Renal cortical epithelial cell (primary cell): ENCODE measurements around the gene IPCEF1. TPM values are rescaled to one million over a fixed set of nuclear protein-coding genes. Genes with fewer than 3 reads are reported as not detected.
"Not testable (repeated sequence)": the region's sequence is repeated elsewhere in the genome, so short reads cannot be mapped to it uniquely, and the experiment has no call there.

Experiments used
- DNase-seq: peaks from one replicate; pipeline ENCODE4 v3.0.0-alpha.2; 2011; ENCODE audit warnings: low read depth
- total RNA-seq: library from RNA; depleted of rRNA; stranded (reverse); fragments of >200 nt; gene quantifications from 2 replicates; pipeline ENCODE4 v1.2.3, GENCODE V29; 2014

IPCEF1 gene
- total RNA-seq, 1 donor from 2014 or later, result 0.40 TPM

DNA sequence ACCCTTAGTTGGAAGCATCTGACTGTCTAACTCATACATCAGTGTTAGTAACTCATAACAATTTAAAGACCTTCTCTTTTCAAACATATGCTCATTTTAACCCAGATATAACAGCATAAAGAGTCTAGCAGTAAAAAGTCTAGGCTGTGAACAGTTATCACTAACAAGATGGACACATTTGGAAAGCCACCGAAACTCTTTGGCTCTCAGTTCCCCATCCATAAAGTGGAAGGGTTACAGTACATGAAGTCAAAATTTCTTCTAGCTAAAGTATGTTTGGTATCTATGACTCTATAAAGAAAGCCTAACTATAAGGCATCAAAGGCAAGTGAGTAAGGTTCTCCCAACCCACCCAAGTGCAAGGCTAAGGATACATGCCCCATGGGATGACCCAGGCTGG, 22.5 kb downstream of the IPCEF1 start:
- DNase-seq, result not testable (repeated sequence)

- no peak for DNase-seq
Measured at GRCh38 chr6:154331750-154332149, 24.9 kb downstream of the IPCEF1 start.

DNA sequence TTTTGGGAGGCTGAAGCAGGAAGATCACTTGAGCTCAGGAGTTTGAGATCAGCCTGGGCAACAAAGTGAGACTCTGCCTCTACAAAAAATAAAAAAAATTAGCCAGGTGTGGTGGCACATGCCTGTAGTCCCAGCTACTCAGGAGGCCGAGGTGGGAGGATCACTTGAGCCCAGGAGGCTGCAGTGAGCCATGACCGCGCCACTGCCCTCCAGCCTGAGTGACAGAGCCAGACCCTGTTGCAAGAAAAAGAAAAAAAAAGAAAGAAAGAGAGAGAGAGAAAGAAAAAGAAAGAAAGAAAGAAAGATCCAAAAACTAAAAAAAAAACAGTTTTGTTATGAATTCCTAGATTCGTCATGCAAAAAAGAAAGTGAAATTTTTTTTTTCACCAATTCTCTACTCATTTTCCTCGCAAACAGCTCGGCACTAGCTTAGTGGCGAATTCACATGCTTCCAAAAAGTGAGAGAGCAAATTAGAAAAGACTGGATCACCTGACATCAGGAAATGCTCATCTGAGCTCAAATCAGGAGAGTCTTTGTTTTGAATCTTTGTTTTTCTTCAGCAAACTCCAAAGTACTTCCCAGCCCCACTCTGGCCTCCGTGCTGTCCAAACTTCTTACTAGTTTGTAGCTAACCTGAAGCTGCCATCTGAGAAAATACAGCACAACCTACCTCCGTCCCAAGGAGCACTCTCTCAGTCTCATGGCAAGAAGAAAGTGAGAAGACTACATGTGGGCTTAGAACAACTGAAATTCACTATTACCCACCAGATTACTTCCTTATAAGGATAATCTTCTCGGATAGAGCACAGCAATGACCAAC, 27.0 kb downstream of the IPCEF1 start:
- no peak for DNase-seq

DNA sequence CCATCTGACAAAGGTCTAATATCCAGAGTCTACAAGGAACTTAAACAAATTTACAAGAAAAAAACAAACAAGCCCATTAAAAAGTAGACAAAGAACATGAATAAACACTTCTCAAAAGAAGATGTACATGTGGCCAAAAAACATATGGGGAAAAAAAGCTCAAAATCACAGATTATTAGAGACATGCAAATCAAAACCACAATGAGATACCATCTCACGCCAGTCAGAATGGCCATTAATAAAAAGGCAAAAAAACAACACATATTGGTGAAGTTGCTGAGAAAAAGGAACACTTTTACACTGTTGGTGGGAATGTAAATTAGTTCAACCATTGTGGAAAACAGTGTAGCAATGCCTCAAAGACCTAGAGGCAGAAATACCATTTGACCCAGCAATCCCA, 29.3 kb downstream of the IPCEF1 start:
- DNase-seq, result not testable (repeated sequence)

GRCh38 chr6:154325142-154325541, 31.5 kb downstream of the IPCEF1 start:
- no peak for DNase-seq

- DNase-seq, result no peak
Measured at GRCh38 chr6:154320181-154320580, 36.4 kb downstream of the IPCEF1 start.

GRCh38 chr6:154319231-154319858, 37.3 kb downstream of the IPCEF1 start:
- peak; percentile 82 for DNase-seq

DNA sequence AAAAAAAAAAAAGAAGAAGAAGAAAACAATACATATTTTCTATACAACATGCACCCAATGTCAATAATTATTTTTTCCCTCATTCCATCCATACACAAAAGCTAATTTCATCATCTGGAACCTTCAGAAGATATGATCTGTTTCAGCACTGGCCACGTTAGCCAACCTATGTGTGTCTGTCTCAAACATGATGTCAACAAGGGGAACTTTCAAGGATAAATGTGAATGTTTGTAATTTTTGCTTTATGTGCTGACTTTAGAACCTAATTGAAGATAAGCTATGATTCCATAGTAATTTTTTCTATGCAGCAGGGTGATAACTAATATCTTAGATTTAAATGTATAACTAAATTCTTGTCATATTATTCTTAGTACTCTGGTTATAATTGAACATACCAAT, 37.9 kb downstream of the IPCEF1 start:
- DNase-seq, result no peak

DNA sequence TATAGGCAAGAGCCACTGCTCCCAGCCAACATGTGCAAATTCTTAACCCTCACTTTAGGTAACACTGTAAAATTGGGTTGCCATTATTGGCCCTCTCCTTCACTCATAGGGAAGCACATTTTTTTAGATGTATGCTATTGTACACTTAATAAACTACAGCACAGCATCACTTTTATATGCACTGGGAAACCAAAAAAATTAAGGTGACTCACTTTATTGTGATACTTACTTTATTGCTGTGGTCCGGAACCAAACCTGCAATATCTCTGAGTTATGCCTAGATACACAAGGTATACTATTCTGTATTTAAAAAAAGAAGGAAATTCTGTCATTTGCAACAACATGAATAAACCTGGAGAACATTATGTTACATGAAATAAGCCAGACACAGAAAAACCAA, 40.5 kb downstream of the IPCEF1 start:
- DNase-seq, result no peak

GRCh38 chr6:154314084-154314483, 42.5 kb downstream of the IPCEF1 start:
- no peak for DNase-seq

- no peak for DNase-seq
Measured at GRCh38 chr6:154308986-154309385, 47.6 kb downstream of the IPCEF1 start.

- DNase-seq, result no peak
Measured at GRCh38 chr6:154307696-154308425, 48.7 kb downstream of the IPCEF1 start.

- DNase-seq, result not testable (repeated sequence)
Measured at GRCh38 chr6:154307147-154307546, 49.5 kb downstream of the IPCEF1 start.

DNA sequence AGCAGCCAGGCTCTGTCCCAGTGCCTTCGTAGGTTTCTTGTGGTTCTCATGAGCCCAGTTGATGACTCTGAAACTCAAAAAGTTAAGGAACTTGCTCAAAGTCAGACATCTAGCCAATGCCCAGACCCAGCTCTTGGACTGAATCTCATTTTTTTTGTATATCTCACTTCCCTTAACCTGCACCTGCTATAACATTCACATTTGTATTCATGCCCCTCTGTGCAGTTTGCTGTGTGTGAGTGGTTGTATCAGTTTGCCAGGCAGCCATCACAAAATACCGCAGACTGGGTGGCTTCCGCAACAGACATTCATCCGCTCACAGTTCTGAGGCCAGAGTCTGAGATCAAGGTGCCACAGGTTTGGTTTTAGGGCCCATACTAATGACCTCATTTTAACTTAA, 49.9 kb downstream of the IPCEF1 start:
- no peak for DNase-seq

- DNase-seq, result no peak
Measured at GRCh38 chr6:154304191-154304590, 52.4 kb downstream of the IPCEF1 start.

GRCh38 chr6:154303642-154304041, 53.0 kb downstream of the IPCEF1 start:
- peak; percentile 92 for DNase-seq

- DNase-seq, result peak; percentile 95
Measured at GRCh38 chr6:154301839-154302752, 54.5 kb downstream of the IPCEF1 start.

GRCh38 chr6:154301086-154301625, 55.4 kb downstream of the IPCEF1 start:
- peak; percentile 22 for DNase-seq

- peak; percentile 95 for DNase-seq
Measured at GRCh38 chr6:154298297-154298696, 58.3 kb downstream of the IPCEF1 start.

DNA sequence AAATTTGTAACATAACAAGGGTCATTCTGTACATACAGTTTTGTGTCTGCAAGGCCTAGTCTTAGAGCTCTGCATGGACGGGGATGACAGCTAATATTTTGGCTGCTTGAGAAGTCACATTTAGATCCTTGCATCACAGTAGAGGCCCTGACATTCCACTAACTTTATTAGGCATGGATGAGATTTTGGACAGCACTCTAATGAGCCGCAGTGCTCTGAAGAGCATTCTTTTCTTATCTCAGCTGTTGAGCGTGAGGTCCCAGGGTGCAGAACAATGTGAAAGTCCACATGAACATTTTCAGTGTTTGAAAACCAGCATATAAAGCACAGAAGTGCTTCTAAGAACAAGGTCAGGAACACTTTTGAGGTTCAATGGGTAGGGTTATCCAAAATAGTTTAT, 58.9 kb downstream of the IPCEF1 start:
- peak; percentile 62 for DNase-seq

- no peak for DNase-seq
Measured at GRCh38 chr6:154297210-154297609, 59.4 kb downstream of the IPCEF1 start.
